ENCODE results near the gene ZNF668.

The ZNF668 gene

DNA sequence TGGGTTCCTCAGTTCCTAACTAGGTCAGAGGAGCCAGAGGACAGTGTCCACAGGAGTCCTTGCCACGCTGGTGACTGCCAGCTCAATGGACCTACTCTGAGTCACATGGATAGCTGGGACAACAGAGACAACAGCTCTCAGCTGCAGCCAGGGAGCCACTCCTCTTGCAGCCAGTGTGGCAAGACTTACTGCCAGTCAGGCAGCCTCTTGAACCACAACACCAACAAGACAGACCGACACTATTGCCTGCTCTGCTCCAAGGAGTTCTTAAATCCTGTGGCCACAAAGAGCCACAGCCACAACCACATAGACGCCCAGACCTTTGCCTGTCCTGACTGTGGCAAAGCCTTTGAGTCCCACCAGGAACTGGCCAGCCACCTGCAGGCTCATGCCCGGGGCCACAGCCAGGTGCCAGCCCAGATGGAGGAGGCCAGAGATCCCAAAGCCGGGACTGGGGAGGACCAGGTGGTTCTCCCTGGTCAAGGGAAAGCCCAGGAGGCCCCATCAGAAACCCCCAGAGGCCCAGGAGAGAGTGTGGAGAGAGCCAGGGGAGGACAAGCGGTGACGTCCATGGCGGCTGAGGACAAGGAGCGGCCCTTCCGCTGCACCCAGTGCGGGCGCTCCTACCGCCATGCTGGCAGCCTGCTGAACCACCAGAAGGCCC is 6.8 kb upstream of the ZNF668 start:
- DNase-seq, result no peak

DNA sequence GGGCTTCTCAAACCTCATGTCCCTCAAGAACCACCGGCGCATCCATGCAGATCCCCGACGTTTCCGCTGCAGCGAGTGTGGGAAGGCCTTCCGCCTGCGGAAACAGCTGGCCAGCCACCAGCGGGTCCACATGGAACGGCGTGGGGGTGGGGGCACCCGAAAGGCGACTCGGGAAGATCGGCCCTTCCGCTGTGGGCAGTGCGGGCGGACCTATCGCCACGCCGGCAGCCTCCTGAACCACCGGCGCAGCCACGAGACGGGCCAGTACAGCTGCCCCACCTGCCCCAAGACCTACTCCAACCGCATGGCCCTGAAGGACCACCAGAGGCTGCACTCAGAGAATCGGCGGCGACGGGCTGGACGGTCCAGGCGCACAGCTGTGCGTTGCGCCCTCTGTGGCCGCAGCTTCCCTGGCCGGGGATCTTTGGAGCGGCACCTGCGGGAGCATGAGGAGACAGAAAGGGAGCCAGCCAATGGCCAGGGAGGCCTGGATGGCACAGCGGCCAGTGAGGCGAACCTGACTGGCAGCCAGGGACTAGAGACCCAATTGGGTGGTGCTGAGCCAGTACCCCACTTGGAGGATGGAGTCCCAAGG is 6.1 kb upstream of the ZNF668 start:
- DNase-seq, result no peak

DNA sequence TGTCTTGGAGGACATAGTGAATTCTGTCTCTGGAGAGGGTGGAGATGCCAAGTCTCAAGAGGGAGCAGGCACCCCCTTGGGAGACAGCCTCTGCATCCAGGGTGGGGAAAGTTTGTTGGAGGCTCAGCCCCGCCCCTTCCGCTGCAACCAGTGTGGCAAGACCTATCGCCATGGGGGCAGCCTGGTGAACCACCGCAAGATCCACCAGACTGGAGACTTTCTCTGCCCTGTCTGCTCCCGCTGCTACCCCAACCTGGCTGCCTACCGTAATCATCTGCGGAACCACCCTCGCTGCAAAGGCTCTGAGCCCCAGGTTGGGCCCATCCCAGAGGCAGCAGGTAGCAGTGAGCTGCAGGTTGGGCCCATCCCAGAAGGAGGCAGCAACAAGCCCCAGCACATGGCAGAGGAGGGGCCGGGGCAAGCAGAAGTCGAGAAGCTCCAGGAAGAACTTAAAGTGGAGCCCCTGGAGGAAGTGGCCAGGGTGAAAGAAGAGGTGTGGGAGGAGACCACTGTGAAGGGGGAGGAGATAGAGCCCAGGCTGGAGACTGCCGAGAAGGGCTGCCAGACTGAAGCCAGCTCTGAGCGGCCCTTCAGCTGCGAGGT is 5.4 kb upstream of the ZNF668 start:
- DNase-seq, result no peak

DNA sequence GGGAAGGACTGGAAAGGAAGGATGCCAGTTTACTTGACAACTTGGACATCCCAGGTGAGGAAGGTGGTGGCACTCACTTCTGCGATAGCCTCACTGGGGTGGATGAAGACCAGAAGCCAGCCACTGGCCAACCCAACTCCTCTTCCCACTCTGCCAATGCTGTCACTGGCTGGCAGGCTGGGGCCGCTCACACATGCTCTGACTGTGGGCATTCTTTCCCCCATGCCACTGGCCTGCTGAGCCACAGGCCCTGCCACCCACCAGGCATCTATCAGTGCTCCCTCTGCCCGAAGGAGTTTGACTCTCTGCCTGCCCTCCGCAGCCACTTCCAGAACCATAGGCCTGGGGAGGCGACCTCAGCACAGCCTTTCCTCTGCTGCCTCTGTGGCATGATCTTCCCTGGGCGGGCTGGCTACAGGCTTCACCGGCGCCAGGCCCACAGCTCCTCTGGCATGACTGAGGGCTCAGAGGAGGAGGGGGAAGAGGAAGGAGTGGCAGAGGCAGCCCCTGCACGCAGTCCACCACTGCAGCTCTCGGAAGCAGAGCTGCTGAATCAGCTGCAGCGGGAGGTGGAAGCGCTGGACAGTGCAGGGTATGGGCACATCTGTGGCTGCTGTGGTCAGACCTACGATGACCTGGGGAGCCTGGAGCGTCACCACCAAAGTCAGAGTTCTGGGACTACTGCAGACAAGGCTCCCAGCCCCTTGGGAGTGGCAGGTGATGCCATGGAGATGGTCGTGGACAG is 4.7 kb upstream of the ZNF668 start:
- no peak for DNase-seq

DNA sequence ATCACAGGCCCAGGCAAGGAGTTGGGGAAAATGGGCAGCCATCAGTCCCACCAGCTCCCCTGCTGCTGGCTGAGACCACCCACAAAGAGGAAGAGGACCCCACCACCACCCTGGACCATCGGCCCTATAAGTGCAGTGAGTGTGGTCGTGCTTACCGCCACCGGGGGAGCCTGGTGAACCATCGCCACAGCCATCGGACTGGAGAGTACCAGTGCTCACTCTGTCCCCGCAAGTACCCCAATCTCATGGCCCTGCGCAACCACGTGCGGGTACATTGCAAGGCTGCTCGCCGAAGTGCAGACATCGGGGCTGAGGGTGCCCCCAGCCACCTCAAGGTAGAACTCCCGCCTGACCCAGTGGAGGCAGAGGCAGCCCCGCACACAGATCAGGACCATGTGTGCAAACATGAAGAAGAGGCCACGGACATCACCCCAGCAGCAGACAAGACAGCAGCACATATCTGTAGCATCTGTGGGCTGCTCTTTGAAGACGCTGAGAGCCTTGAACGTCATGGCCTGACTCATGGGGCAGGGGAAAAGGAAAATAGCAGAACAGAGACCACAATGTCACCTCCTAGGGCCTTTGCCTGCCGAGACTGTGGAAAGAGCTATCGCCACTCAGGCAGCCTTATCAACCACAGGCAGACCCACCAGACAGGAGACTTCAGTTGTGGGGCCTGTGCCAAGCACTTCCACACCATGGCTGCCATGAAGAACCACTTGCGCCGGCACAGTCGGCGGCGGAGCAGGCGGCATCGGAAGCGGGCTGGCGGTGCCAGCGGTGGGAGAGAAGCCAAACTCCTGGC is 3.8 kb upstream of the ZNF668 start:
- DNase-seq, result no peak

DNA sequence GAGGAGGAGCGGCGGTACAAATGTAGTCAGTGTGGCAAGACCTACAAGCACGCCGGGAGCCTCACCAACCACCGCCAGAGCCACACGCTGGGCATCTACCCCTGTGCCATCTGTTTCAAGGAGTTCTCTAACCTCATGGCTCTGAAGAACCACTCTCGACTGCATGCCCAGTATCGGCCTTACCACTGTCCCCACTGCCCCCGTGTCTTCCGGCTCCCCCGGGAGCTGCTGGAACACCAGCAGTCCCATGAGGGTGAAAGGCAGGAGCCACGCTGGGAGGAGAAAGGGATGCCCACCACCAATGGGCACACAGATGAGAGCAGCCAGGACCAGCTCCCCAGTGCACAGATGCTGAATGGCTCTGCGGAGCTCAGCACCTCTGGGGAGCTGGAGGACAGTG is 3.0 kb upstream of the ZNF668 start:
- DNase-seq, result no peak

DNA sequence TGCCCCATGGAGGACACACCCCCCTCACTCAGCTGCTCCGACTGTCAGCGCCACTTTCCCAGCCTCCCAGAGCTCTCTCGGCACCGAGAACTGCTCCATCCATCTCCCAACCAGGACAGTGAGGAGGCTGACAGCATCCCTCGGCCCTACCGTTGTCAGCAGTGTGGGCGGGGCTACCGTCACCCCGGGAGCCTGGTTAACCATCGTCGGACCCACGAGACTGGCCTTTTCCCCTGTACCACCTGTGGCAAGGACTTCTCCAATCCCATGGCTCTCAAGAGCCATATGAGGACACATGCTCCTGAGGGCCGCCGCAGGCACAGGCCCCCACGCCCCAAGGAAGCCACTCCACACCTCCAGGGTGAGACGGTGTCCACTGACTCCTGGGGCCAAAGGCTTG is 2.3 kb upstream of the ZNF668 start:
- no peak for DNase-seq

DNA sequence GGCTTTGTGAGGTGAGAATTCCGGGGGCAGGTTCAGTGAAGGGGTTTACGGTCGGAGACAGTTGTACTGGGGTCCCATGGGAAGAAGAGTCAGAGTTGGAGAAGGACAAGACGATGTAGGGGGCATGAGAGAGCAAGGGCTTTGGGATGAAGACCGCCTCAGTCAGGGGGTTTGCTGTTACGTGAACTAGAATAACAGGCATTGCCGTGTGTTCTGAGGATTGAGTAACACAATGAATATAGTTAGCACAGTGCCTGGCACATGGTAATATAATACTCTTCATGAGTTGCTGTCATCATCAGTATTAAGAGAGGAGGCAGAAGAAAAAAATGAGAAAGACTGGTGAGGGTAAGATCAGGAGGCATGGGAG is 759 bp upstream of the ZNF668 start:
- DNase-seq, result no peak

DNA sequence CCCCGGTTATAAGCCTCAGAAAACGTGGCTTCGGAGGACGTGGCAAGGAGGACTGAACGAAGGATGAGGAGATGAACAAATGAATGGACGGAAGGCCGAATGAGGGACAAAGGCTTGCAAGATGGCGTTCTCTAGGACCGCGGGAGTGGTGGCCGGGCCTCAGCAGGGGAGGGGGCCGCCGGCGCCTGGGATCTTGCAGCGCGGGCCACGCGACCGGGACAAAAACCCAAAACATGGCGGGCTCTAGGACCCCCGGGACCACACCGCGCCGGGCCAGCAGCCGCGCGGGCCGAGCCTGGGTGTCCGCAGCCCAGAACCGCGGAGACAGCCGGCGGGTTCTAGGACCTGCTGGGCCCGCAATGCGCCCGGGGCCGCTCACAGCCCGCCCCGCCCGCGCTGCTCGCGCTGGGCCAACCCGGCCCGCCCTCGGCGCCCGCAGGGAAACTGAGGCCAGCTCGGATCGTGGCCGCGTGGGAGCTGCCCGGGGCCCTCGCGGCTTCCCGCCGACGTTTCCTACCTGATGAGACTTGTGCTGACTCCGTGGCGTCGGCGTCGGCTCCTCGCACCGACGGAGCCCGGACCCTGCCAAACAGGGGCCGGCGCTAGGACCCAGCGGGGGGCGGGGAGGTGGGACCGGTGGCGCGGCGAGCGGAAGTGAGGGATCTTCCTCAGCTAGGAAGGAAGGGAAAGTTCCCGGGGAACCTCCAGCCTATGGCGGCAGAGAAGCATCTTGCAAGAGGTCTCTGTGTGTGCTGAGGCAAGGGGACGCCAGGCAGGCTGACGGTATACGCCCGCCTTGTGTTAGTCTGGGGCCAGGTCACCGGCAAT is 684 bp downstream of the ZNF668 start:
- peak; percentile 71 for DNase-seq

DNA sequence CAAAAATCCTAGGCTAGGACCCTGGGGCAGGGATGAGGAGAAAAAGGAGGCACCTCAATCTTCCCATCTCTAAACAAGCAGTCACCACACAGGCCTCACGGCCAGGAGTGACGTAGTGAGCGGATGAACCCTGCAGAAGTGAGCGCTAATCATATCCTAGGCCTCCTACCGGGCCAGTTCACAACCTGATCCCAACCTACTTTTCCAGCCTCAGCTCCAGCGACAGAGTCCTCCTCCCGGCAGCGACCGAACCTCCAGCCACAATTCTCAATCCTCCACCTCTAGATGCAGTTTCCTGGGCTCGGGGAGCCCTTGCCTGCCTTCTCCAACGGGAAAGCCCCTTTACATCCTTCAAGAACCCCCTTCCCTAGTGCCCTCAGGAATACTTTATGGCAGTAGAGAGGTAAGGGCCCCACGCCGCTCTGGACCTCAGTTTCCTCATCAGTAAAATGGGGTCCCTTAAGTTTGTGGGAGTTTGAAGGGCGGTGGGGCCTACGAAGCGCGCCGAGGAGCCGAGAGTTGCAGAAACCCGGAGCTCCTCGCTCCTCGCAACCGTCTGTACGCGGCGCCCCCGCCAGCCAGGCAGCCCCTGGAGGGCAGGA is 1.4 kb downstream of the ZNF668 start:
- DNase-seq, result no peak

DNA sequence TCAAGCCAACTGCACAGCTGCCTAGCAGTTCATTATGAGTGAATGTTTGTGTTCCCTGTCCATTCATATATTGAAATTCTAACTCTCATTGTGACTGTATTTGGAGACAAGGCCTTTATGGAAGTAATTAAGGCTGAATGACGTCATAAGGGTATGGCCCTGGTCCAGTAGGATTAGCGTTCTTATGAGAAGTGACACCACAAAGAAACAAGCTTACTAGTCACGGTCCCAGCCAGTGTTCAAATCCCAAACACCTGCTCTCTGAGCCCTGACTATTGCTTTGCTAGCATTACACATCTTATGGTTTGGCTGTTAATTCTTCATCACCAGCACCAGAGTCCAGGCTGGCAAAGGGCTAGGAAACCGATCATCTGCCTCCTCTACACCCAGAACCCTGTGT is 2.2 kb downstream of the ZNF668 start:
- no peak for DNase-seq

DNA sequence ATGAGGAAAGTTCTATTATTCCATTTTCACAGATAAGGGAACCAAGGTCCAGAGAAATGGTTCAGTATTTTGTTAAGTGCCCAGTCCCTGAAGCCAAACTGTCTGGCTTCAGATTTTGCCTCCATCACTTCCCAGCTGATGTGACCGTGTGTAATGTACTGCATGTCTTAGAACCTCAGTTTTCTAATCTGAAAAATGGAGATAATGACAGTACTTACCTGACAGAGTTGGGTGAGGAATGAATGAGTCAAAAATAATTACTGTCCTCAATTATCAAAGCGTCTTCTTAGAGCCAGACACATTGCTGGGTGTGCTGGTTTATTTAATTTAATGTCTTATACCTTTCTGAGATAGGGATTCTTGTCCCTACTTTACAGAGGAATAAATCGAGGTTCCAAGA is 6.7 kb downstream of the ZNF668 start:
- DNase-seq, result no peak

DNA sequence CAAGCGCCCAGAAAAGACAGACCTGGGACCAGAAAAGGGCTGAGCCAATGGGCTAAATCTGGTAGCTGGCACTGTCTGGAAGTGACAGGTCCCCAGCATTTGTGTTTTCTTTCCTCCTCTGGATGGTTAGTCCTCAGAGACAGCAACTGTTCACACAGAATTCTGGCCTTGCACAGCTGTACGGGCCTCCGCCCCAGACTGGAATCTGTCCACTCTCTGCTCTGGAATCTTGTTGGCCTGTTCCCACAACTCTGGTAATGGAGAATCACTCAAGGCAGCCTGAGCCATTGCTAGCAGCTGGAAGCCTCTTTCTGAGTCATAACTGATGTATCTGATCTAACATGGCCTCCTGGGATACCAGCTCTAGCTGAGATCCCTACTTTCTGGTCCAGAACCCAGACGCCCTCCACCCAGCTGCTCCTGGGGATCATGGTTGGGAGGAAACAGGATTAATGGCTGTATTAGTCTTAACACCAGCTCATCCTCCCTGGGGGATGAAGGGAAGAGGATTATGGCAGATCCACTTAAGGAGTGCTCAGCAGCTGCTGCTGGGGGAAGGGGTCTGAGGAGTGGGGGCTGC is 9.1 kb downstream of the ZNF668 start:
- no peak for DNase-seq

DNA sequence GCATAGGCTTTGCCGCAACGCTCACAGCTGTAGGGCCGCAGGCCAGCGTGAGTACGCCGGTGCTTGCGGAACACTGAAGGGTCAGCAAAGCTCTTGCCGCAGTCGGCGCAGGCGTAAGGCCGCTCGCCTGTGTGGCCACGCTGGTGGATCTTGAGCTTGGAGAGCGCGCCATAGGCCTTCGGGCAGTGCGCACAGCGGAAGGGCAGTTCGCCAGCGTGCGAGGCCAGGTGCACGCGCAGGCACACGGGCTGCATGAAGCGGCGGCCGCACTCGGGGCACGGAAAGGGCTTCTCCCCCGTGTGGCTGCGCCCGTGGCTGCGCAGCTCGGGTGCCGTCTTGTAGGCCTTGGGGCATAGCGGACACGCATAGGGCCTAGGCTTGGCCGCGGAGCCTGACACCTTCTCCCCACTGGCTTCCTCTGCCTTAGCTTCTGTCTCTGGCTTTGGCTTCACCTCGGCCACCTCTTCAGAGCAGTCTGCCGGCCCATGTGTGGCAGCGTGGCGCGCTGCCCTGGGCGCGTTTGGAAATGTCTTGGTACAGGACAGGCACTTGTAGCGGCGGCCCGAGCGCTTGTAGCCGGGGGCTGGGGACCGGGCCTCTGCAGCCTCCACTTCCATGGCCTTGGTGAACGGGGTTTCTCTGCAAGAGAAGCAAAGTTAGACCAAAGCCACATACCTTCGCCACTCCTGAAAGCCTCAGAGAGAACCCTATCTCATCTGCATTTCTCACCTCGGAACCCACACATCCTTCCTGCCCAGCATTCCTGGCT is 10.0 kb downstream of the ZNF668 start:
- no peak for DNase-seq

DNA sequence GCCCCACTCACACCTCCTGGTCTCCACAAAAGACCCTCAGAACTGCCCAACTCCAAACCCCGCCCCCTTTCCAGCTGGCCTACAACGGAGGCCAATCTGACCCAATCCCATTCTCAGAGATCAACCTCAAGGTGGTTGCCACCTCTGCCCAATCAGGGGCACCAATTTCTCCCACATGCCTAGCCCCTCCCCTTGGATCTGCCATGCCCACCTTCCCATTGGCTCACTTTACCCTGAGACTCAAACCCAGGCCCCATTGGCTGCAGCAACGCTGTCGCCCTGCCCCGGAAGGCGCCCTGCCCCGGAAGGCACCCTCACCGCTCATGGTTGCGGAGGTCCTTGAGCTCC is 10.6 kb downstream of the ZNF668 start:
- no peak for DNase-seq

DNA sequence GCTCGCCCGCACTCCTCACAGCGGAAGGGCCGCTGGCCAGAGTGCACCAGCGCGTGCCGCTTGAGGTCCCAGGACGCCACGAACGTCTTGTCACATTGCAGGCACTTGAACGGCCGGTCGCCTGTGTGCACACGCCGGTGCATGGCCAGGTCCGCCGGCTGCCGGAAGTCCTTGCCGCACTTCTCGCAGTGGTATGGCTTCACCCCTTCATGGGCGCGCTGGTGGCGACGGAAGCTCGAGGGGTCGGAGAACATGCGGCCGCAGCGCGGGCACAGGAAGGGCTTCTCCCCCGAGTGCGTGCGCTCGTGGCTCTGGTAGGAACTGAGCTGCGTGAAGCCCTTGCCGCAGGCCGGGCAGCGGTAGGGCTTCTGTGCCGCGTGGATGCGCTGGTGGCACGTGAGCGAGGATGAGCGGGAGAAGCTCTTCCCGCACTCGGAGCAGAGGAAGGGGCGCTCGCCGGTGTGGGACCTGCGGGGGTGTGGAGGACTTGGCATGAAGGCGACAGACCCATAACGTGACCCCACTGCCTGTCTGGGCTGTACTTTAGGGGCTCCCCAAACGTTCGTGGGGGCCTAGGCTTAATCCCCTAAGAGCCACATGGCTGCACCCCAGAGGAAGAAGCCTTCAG is 12.1 kb downstream of the ZNF668 start:
- DNase-seq, result no peak

DNA sequence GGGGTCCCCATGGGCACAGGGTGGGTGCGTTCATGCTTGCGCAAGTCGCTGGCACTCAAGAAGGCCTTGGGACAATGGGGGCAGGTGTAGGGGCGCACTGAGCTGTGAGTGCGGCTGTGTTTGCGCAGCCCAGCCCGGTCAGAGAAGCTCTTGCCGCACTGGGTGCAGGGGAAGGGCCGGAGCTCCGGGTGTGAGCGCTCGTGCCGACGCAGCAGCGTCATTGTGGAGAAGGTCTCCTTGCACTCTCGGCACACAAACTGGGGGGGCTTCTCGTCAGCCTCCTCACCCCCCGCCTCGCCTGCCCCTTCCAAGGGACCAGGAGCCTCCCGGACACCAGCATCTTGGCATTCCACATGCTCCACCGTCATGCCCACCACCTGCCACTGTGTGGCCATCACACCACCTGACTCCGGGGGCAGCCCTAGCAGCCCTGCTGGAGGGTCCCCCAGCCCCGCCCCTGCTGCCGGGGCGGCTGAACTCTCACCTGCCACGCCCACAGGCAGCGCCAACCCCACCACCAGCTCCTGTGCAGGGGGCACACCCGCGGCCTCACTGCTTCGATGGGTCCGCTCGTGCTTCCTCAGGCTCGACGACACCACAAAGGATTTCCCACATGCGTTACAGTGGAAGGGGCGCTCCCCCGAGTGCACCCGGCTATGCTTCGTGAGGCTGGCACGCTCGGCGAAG is 12.8 kb downstream of the ZNF668 start:
- DNase-seq, result no peak

DNA sequence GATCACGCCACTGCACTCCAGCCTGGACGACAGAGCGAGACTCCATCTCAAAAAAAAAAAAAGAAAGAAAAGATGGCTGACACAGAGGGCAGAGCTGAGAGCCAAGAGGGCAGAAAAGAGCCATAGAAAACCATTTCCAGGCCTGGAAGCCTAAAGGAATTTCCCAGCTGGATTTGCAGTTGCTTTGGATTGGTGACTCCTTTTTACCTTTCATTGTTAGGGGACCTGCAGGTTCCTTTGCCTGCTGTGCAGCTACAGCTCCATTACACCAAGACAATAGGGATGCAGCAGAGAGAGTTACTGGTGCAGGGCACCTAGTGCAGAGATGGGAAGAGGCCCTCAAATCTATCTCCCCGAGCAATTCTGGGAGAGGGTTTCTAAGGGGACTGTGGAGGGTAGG is 18.4 kb downstream of the ZNF668 start:
- no peak for DNase-seq

DNA sequence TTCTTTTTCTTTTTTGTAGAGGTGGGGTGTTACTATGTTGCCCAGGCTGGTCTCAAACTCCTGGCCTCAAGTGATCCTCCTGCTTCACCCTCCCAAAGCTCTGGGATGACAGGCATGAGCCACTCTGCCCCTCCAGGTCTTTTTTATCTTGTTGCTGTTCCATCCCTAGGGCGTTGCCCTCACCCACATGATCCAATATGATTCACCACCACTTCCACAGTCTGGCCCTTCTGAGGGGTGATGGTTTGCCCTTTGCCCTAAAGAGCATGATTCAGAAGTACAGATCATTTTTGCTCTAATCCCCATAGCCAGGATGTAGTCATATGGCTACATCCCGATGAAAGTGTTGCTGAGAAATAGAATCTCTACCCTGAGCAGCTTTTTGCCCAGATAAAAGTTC is 21.9 kb downstream of the ZNF668 start:
- DNase-seq, result no peak

All from NCI-H1105 treated with DMSO at 0.1 percent for 48 hours (cell line).